ENCODE measurements around the gene C11orf58. TPM values are rescaled to one million over a fixed set of nuclear protein-coding genes. Genes with fewer than 3 reads are reported as not detected.

The C11orf58 gene
- total and polyA plus RNA-seq, 4 donors, result 97.9 to 204 (median 126) TPM

DNA sequence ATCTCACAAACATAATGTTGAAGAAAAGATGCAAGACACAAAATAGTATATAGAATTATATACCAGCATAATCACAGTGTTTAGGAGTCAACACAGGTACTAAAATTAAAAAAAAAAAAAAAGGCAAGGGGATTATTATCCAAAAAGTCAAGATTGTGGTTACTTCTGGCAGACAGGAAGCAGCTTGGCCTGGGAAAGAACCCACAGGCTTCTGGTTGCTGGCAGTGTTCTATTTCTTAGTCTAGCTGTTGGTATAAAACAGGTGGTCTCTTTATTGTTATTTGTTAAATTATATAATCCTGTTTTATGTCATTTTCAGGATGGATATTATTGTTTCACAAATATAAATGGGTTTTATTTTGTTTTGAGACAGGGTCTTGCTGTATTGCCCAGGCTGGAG is 54.0 kb downstream of the C11orf58 start:
- Histone ChIP-seq H3K36me3 (ENCODE audit: control insufficient read depth in 1 of 2, insufficient read depth in 2 of 2, low read length in 1 of 2) (no peaks in the 10 kb centered on the region), H3K27ac (ENCODE audit: low read depth in 1 of 2, low read length in 2 of 2) (peak overlapping the region; percentile 18 to 72), H3K4me1 (ENCODE audit: control insufficient read depth in 1 of 2, insufficient read depth in 2 of 2, low read length in 2 of 2) (peaks cover 0 to 5% of the 10 kb centered on the region in 2 donors), H3K4me3 (ENCODE audit: low read length in 2 of 2) (no peak overlapping the region), H3K27me3 (ENCODE audit: control insufficient read depth in 1 of 2, insufficient read depth in 2 of 2, low read length in 1 of 2) (no peaks in the 10 kb centered on the region), H3K9me3 (ENCODE audit: control insufficient read depth, low read length) (no peaks in the 10 kb centered on the region)
- intact Hi-C loops (cut with DNase I), result loop anchor here in 1 of 2 donors (5.0 kb wide), 1 partner anchor 285 kb away; the partner anchor contains the start of gene RPS13
- ATAC-seq (ENCODE audit: low FRiP score) (no peak), DNase-seq (peak in 1 of 2 donors; percentile 9)

DNA sequence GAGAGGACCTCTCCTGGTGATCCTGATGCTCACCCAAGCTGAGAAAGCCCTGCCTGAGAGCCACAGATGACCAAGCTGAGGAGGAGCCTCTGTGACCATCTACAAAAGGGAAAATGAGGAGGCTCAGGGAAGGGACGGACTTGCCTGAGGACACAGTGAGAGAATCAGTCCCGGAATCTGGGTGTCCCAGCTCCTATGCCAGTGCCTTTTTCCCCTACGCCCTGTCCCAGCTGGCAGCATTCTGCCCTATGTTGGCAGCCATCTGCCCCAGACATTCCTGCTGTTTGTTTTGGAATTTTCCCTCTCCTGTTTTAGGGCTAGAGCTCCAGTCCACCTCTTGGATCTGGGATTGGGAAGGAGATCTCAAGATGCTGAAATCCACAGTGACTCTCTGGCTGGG is 54.6 kb downstream of the C11orf58 start:
- intact Hi-C loops (cut with DNase I), result loop anchor here in 1 of 2 donors (5.0 kb wide), 1 partner anchor 284 kb away; the partner anchor contains the start of gene RPS13
- no peaks in the 10 kb centered on the region for H3K36me3 ChIP-seq (ENCODE audit: control insufficient read depth in 1 of 2, insufficient read depth in 2 of 2, low read length in 1 of 2)
- H3K9me3 ChIP-seq (ENCODE audit: control insufficient read depth, low read length), result no peaks in the 10 kb centered on the region
- no peaks in the 10 kb centered on the region for H3K27me3 ChIP-seq (ENCODE audit: control insufficient read depth in 1 of 2, insufficient read depth in 2 of 2, low read length in 1 of 2)
- peak in 1 of 2 donors; percentile 59 for DNase-seq
- H3K4me3 ChIP-seq (ENCODE audit: low read length in 2 of 2), result no peak overlapping the region
- ATAC-seq (ENCODE audit: low FRiP score), result no peak
- H3K4me1 ChIP-seq (ENCODE audit: control insufficient read depth in 1 of 2, insufficient read depth in 2 of 2, low read length in 2 of 2), result peaks cover 0 to 5% of the 10 kb centered on the region in 2 donors
- H3K27ac ChIP-seq (ENCODE audit: low read depth in 1 of 2, low read length in 2 of 2), result peak overlapping the region; percentile 18 to 72
- 8 to 11% methylated on average over 3 of the region's 3 CpGs for WGBS, 2 donors

DNA sequence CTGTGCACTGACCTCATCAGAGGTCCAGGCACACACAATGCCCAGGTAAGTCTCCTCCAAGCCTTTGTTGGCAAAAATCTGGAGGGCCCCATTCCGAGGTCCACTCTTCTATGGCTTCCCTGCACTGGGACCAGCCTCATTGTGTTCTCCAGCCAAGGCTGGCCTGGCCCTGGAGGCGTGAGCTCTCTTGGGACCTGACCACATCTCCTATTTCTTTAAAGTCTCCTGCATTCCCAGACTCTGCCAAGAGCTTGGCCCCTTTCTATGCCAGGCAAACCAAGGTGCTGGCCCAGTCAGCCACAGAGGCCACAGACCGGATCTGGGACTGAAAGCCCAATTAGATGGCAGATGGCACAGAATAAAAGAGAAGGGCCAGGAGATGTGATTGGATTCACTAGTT is 55.1 kb downstream of the C11orf58 start:
- H3K9me3 ChIP-seq (ENCODE audit: control insufficient read depth, low read length), result no peaks in the 10 kb centered on the region
- WGBS, 2 donors, result 6 to 12% methylated on average over 3 of the region's 3 CpGs
- H3K27ac ChIP-seq (ENCODE audit: low read depth in 1 of 2, low read length in 2 of 2), result peak overlapping the region in 1 of 2 donors; percentile 72
- no peaks in the 10 kb centered on the region for H3K27me3 ChIP-seq (ENCODE audit: control insufficient read depth in 1 of 2, insufficient read depth in 2 of 2, low read length in 1 of 2)
- DNase-seq, result peak in 1 of 2 donors; percentile 69
- no peaks in the 10 kb centered on the region for H3K36me3 ChIP-seq (ENCODE audit: control insufficient read depth in 1 of 2, insufficient read depth in 2 of 2, low read length in 1 of 2)
- intact Hi-C loops (cut with DNase I), result loop anchor here in 1 of 2 donors (5.0 kb wide), 1 partner anchor 284 kb away; the partner anchor contains the start of gene RPS13
- H3K4me1 ChIP-seq (ENCODE audit: control insufficient read depth in 1 of 2, insufficient read depth in 2 of 2, low read length in 2 of 2), result peaks cover 0 to 5% of the 10 kb centered on the region in 2 donors
- H3K4me3 ChIP-seq (ENCODE audit: low read length in 2 of 2), result no peak overlapping the region
- no peak for ATAC-seq (ENCODE audit: low FRiP score)

DNA sequence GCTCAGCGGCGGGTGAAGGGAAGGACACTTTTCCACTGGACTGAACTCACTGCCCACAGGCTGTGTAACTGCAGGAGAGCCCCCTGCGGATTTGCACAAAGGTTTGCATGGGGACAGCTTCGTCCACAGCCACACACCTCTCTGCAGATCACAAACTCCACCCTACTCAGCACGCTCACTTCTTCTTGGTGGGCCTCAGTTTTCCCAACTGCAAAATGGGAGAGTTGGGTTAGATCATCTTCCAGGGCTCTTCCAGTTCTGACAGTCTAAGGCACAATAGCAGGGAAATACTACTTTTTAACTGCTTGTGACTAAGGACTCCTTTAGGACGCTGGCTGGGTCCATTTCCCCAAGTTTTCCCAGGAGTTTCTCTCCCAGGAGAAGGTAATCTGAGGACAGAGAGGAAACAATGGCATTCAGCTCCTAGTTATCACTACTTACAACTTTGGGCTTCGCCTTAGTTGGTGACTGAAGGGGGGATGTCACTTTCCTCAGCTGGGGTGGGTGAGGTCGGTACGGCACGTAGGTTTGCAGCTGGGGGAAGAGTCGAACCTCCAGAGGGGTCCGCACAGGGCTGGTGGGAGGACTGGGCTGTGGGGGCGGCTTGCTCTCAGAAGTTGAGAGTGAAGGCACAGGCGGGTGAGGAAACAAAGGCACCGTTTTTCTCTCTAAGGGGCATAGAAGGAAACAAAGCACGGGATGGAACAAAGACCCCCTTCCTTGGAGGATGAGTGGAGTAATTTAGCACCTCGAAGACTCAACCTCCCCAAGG is 55.8 kb downstream of the C11orf58 start:
- Histone ChIP-seq H3K36me3 (ENCODE audit: control insufficient read depth in 1 of 2, insufficient read depth in 2 of 2, low read length in 1 of 2) (no peaks in the 10 kb centered on the region), H3K9me3 (ENCODE audit: control insufficient read depth, low read length) (no peaks in the 10 kb centered on the region), H3K27ac (ENCODE audit: low read depth in 1 of 2, low read length in 2 of 2) (no peak overlapping the region), H3K4me1 (ENCODE audit: control insufficient read depth in 1 of 2, insufficient read depth in 2 of 2, low read length in 2 of 2) (peaks cover 0 to 5% of the 10 kb centered on the region in 2 donors), H3K4me3 (ENCODE audit: low read length in 2 of 2) (no peak overlapping the region), H3K27me3 (ENCODE audit: control insufficient read depth in 1 of 2, insufficient read depth in 2 of 2, low read length in 1 of 2) (no peaks in the 10 kb centered on the region)
- ATAC-seq (ENCODE audit: low FRiP score) (no peak), DNase-seq (peak in 1 of 2 donors; percentile 64)
- 89 to 94% methylated on average over 17 of the region's 17 CpGs for WGBS, 2 donors
- intact Hi-C loops (cut with DNase I), result loop anchor here in 1 of 2 donors (5.0 kb wide), 1 partner anchor 283 kb away; the partner anchor contains the start of gene RPS13

GRCh38 chr11:16795146-16795545 is 56.7 kb downstream of the C11orf58 start:
- WGBS, 2 donors, result 88 to 91% methylated on average over 8 of the region's 8 CpGs
- Histone ChIP-seq H3K36me3 (ENCODE audit: control insufficient read depth in 1 of 2, insufficient read depth in 2 of 2, low read length in 1 of 2) (no peaks in the 10 kb centered on the region), H3K9me3 (ENCODE audit: control insufficient read depth, low read length) (no peaks in the 10 kb centered on the region), H3K27me3 (ENCODE audit: control insufficient read depth in 1 of 2, insufficient read depth in 2 of 2, low read length in 1 of 2) (no peaks in the 10 kb centered on the region), H3K4me3 (ENCODE audit: low read length in 2 of 2) (no peak overlapping the region), H3K4me1 (ENCODE audit: control insufficient read depth in 1 of 2, insufficient read depth in 2 of 2, low read length in 2 of 2) (peaks cover 0 to 5% of the 10 kb centered on the region in 2 donors), H3K27ac (ENCODE audit: low read depth in 1 of 2, low read length in 2 of 2) (no peak overlapping the region)
- no peak for ATAC-seq (ENCODE audit: low FRiP score)
- intact Hi-C loops (cut with DNase I), result no loop called here
- DNase-seq, result peak; percentile 63 to 79

- no peak for DNase-seq
- no peak overlapping the region for H3K4me3 ChIP-seq (ENCODE audit: low read length in 2 of 2)
- 89 to 92% methylated on average over 4 of the region's 4 CpGs for WGBS, 2 donors
- no peaks in the 10 kb centered on the region for H3K9me3 ChIP-seq (ENCODE audit: control insufficient read depth, low read length)
- H3K27me3 ChIP-seq (ENCODE audit: control insufficient read depth in 1 of 2, insufficient read depth in 2 of 2, low read length in 1 of 2), result no peaks in the 10 kb centered on the region
- no peaks in the 10 kb centered on the region for H3K36me3 ChIP-seq (ENCODE audit: control insufficient read depth in 1 of 2, insufficient read depth in 2 of 2, low read length in 1 of 2)
- H3K27ac ChIP-seq (ENCODE audit: low read depth in 1 of 2, low read length in 2 of 2), result no peak overlapping the region
- intact Hi-C loops (cut with DNase I), result no loop called here
- no peak for ATAC-seq (ENCODE audit: low FRiP score)
- H3K4me1 ChIP-seq (ENCODE audit: control insufficient read depth in 1 of 2, insufficient read depth in 2 of 2, low read length in 2 of 2), result peaks cover 0 to 5% of the 10 kb centered on the region in 2 donors
Observed at GRCh38 chr11:16796311-16796710, 57.9 kb downstream of the C11orf58 start.

- Histone ChIP-seq H3K9me3 (ENCODE audit: control insufficient read depth, low read length) (no peaks in the 10 kb centered on the region), H3K27ac (ENCODE audit: low read depth in 1 of 2, low read length in 2 of 2) (no peak overlapping the region), H3K4me1 (ENCODE audit: control insufficient read depth in 1 of 2, insufficient read depth in 2 of 2, low read length in 2 of 2) (peaks cover 0 to 5% of the 10 kb centered on the region in 2 donors), H3K27me3 (ENCODE audit: control insufficient read depth in 1 of 2, insufficient read depth in 2 of 2, low read length in 1 of 2) (no peaks in the 10 kb centered on the region), H3K36me3 (ENCODE audit: control insufficient read depth in 1 of 2, insufficient read depth in 2 of 2, low read length in 1 of 2) (no peaks in the 10 kb centered on the region), H3K4me3 (ENCODE audit: low read length in 2 of 2) (no peak overlapping the region)
- WGBS, 2 donors, result 76 to 78% methylated on average over 3 of the region's 3 CpGs
- intact Hi-C loops (cut with DNase I), result no loop called here
- DNase-seq, result peak in 1 of 2 donors; percentile 12
- ATAC-seq (ENCODE audit: low FRiP score), result no peak
Observed at GRCh38 chr11:16797776-16798175, 59.3 kb downstream of the C11orf58 start.

DNA sequence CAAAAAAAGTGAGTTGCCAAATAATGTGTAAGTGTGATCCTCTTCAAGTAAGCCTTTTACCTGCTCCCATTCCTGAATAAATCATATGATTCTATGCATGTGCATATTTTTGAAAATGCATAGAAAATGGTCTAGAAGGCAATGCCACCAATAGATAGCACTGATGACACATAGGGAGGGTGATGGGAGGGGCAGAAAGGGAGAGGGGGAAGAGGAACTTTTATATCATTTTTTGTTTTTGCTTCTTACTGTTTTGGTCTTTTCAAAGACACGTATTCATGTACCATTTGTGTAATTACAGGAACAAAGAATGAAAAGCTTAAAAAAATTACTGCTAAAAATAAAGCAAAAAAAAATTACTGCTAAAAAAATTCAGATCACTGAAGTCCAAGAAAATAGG is 60.8 kb downstream of the C11orf58 start:
- Histone ChIP-seq H3K9me3 (ENCODE audit: control insufficient read depth, low read length) (no peaks in the 10 kb centered on the region), H3K27me3 (ENCODE audit: control insufficient read depth in 1 of 2, insufficient read depth in 2 of 2, low read length in 1 of 2) (no peaks in the 10 kb centered on the region), H3K36me3 (ENCODE audit: control insufficient read depth in 1 of 2, insufficient read depth in 2 of 2, low read length in 1 of 2) (no peaks in the 10 kb centered on the region), H3K4me1 (ENCODE audit: control insufficient read depth in 1 of 2, insufficient read depth in 2 of 2, low read length in 2 of 2) (no peaks in the 10 kb centered on the region), H3K27ac (ENCODE audit: low read depth in 1 of 2, low read length in 2 of 2) (no peak overlapping the region), H3K4me3 (ENCODE audit: low read length in 2 of 2) (no peak overlapping the region)
- ATAC-seq (ENCODE audit: low FRiP score) (no peak), DNase-seq (no peak)
- intact Hi-C loops (cut with DNase I), result no loop called here
- 48 to 69% methylated on average over 1 of the region's 1 CpG for WGBS, 2 donors

DNA sequence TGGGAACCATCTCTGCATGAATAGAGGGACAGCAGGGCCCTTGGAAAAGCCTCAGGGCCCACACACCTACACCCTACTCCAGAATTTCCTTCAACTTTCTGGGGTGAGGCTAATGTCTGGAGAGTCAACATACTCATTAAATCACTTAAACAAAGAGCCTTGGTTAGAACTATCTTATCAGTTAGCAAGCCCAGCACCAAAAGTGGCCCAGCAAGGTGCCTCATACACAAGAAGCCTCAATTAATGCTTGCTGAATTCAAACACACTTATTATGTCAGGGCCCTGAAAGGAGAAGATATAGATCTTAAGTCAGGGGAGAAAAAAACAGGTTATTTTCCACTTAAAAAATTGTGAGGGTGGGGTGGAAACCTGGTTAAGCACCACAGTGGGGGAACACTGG is 61.4 kb downstream of the C11orf58 start:
- no peaks in the 10 kb centered on the region for H3K4me1 ChIP-seq (ENCODE audit: control insufficient read depth in 1 of 2, insufficient read depth in 2 of 2, low read length in 2 of 2)
- DNase-seq, result peak in 1 of 2 donors; percentile 2
- H3K36me3 ChIP-seq (ENCODE audit: control insufficient read depth in 1 of 2, insufficient read depth in 2 of 2, low read length in 1 of 2), result no peaks in the 10 kb centered on the region
- H3K4me3 ChIP-seq (ENCODE audit: low read length in 2 of 2), result no peak overlapping the region
- ATAC-seq (ENCODE audit: low FRiP score), result no peak
- no peaks in the 10 kb centered on the region for H3K9me3 ChIP-seq (ENCODE audit: control insufficient read depth, low read length)
- intact Hi-C loops (cut with DNase I), result no loop called here
- H3K27me3 ChIP-seq (ENCODE audit: control insufficient read depth in 1 of 2, insufficient read depth in 2 of 2, low read length in 1 of 2), result no peaks in the 10 kb centered on the region
- no peak overlapping the region for H3K27ac ChIP-seq (ENCODE audit: low read depth in 1 of 2, low read length in 2 of 2)

Measured in aorta (tissue), 5 donors.